Measurements from ENCODE around the gene C3orf52. TPM values are rescaled to one million over a fixed set of nuclear protein-coding genes. Genes with fewer than 3 reads are reported as not detected.

The C3orf52 gene
- total RNA-seq, 1 experiment from 2014 or later: 14.3 TPM

DNA sequence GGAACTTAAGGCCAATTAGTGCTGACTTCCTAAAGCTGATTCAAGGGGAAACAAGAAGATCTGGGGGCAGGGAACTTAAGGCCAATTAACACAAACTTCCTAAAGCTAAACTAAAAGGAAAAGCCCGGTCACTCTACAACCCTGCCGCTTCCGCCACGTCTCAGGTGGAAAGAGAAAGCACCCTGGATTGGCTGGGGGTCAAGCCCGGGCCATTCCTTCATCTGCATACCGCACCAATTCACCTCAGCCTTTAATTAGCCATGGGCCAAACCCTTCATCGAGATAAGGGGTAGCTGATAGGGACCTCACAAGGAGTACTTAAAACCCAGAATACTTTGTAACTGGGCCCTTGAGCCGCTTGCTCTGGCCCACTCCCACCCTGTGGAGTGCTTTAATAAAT lies 37.3 kb upstream of the C3orf52 start (continued):
- no peak for TF ChIP-seq GRHL2 (CRISPR knock-in tag; IDR thresholded peaks at IDR 0.05; ENCODE audit: insufficient replicate concordance, severe bottlenecking)
- TF ChIP-seq ZNF396 (CRISPR knock-in tag; IDR thresholded peaks at IDR 0.05; ENCODE audit: borderline replicate concordance): no peak
- no peak for TF ChIP-seq SMAD3 (CRISPR knock-in tag; IDR thresholded peaks at IDR 0.05; ENCODE audit: borderline replicate concordance)
- TF ChIP-seq NFE2L1 (CRISPR knock-in tag; IDR thresholded peaks at IDR 0.05): no peak
- no peak for TF ChIP-seq TP53 (CRISPR knock-in tag; IDR thresholded peaks at IDR 0.05)

DNA sequence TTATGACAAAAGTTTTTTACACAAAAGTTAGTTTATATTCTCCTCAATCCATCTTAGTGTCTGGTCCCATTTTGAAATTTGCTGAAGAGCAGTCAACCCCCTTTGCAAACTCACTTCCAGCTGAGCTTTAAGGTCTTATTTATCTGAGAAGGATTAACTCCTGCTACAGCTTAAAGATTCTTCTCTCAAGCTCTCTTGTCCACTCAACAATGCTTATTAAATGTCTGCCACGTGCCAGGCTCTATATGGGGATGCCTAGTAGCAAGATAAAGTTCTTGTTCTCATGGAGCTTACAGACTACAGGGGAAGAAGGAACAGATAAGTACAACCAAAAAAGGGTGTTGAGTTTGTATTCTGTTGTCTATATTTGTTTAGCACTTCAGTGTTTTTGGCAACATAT lies 33.0 kb upstream of the C3orf52 start:
- Mint-ChIP-seq H3K36me3 (no peaks in the 10 kb centered on the region), H3K27ac (no peak overlapping the region), H3K9me3 (no peaks in the 10 kb centered on the region), H3K4me3 (no peak overlapping the region), H3K4me1 (peaks cover 36% of the 10 kb centered on the region), H3K27me3 (ENCODE audit: low read depth) (peaks cover 2% of the 10 kb centered on the region)
- ATAC-seq: no peak
- POLR2A ChIA-PET: interaction anchor here (0.7 kb wide), 1 partner anchor 451 kb away, joined by 3 read pairs; no protein-coding TSS in a partner anchor
- DNase-seq (ENCODE audit: low spot score): no peak
- CTCF ChIA-PET: interaction anchor here (0.7 to 3.2 kb wide), 6 partner anchors 10 to 85 kb away, joined by 3 to 13 read pairs (median 5); no protein-coding TSS in a partner anchor
- TF ChIP-seq, protein P1, sequence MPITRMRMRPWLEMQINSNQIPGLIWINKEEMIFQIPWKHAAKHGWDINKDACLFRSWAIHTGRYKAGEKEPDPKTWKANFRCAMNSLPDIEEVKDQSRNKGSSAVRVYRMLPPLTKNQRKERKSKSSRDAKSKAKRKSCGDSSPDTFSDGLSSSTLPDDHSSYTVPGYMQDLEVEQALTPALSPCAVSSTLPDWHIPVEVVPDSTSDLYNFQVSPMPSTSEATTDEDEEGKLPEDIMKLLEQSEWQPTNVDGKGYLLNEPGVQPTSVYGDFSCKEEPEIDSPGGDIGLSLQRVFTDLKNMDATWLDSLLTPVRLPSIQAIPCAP (CRISPR knock-in tag; IDR thresholded peaks at IDR 0.05): no peak
- TF ChIP-seq, protein P2, sequence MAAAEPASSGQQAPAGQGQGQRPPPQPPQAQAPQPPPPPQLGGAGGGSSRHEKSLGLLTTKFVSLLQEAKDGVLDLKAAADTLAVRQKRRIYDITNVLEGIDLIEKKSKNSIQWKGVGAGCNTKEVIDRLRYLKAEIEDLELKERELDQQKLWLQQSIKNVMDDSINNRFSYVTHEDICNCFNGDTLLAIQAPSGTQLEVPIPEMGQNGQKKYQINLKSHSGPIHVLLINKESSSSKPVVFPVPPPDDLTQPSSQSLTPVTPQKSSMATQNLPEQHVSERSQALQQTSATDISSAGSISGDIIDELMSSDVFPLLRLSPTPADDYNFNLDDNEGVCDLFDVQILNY (CRISPR knock-in tag; IDR thresholded peaks at IDR 0.05): no peak
- no peak for TF ChIP-seq KAT7 (CRISPR knock-in tag; IDR thresholded peaks at IDR 0.05; ENCODE audit: borderline replicate concordance)
- TF ChIP-seq NR1H2 (CRISPR knock-in tag; IDR thresholded peaks at IDR 0.05): no peak
- TF ChIP-seq, protein P3, sequence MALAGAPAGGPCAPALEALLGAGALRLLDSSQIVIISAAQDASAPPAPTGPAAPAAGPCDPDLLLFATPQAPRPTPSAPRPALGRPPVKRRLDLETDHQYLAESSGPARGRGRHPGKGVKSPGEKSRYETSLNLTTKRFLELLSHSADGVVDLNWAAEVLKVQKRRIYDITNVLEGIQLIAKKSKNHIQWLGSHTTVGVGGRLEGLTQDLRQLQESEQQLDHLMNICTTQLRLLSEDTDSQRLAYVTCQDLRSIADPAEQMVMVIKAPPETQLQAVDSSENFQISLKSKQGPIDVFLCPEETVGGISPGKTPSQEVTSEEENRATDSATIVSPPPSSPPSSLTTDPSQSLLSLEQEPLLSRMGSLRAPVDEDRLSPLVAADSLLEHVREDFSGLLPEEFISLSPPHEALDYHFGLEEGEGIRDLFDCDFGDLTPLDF (CRISPR knock-in tag; IDR thresholded peaks at IDR 0.05): no peak
- TF ChIP-seq HMGA2 (CRISPR knock-in tag; IDR thresholded peaks at IDR 0.05): no peak
- TF ChIP-seq NR3C1 (CRISPR knock-in tag; conservative IDR thresholded peaks at IDR 0.05; ENCODE audit: low read depth): no peak
- TF ChIP-seq, protein P4, sequence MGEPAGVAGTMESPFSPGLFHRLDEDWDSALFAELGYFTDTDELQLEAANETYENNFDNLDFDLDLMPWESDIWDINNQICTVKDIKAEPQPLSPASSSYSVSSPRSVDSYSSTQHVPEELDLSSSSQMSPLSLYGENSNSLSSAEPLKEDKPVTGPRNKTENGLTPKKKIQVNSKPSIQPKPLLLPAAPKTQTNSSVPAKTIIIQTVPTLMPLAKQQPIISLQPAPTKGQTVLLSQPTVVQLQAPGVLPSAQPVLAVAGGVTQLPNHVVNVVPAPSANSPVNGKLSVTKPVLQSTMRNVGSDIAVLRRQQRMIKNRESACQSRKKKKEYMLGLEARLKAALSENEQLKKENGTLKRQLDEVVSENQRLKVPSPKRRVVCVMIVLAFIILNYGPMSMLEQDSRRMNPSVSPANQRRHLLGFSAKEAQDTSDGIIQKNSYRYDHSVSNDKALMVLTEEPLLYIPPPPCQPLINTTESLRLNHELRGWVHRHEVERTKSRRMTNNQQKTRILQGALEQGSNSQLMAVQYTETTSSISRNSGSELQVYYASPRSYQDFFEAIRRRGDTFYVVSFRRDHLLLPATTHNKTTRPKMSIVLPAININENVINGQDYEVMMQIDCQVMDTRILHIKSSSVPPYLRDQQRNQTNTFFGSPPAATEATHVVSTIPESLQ (CRISPR knock-in tag; IDR thresholded peaks at IDR 0.05): no peak
- no peak for TF ChIP-seq FOXK1 (CRISPR knock-in tag; IDR thresholded peaks at IDR 0.05)
- TF ChIP-seq GABPB1 (CRISPR knock-in tag; IDR thresholded peaks at IDR 0.05): no peak
- TF ChIP-seq, protein P5, sequence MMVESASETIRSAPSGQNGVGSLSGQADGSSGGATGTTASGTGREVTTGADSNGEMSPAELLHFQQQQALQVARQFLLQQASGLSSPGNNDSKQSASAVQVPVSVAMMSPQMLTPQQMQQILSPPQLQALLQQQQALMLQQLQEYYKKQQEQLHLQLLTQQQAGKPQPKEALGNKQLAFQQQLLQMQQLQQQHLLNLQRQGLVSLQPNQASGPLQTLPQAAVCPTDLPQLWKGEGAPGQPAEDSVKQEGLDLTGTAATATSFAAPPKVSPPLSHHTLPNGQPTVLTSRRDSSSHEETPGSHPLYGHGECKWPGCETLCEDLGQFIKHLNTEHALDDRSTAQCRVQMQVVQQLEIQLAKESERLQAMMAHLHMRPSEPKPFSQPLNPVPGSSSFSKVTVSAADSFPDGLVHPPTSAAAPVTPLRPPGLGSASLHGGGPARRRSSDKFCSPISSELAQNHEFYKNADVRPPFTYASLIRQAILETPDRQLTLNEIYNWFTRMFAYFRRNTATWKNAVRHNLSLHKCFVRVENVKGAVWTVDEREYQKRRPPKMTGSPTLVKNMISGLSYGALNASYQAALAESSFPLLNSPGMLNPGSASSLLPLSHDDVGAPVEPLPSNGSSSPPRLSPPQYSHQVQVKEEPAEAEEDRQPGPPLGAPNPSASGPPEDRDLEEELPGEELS (CRISPR knock-in tag; IDR thresholded peaks at IDR 0.05): no peak
- no peak for TF ChIP-seq ZNF121 (CRISPR knock-in tag; IDR thresholded peaks at IDR 0.05)
- TF ChIP-seq, protein P6, sequence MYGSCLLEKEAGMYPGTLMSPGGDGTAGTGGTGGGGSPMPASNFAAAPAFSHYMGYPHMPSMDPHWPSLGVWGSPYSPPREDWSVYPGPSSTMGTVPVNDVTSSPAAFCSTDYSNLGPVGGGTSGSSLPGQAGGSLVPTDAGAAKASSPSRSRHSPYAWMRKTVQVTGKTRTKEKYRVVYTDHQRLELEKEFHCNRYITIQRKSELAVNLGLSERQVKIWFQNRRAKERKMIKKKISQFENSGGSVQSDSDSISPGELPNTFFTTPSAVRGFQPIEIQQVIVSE (CRISPR knock-in tag; IDR thresholded peaks at IDR 0.05; ENCODE audit: borderline replicate concordance): no peak
- TF ChIP-seq, protein P7, sequence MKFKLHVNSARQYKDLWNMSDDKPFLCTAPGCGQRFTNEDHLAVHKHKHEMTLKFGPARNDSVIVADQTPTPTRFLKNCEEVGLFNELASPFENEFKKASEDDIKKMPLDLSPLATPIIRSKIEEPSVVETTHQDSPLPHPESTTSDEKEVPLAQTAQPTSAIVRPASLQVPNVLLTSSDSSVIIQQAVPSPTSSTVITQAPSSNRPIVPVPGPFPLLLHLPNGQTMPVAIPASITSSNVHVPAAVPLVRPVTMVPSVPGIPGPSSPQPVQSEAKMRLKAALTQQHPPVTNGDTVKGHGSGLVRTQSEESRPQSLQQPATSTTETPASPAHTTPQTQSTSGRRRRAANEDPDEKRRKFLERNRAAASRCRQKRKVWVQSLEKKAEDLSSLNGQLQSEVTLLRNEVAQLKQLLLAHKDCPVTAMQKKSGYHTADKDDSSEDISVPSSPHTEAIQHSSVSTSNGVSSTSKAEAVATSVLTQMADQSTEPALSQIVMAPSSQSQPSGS (CRISPR knock-in tag; IDR thresholded peaks at IDR 0.05; ENCODE audit: borderline replicate concordance, low read depth): no peak
- TF ChIP-seq, protein P8, sequence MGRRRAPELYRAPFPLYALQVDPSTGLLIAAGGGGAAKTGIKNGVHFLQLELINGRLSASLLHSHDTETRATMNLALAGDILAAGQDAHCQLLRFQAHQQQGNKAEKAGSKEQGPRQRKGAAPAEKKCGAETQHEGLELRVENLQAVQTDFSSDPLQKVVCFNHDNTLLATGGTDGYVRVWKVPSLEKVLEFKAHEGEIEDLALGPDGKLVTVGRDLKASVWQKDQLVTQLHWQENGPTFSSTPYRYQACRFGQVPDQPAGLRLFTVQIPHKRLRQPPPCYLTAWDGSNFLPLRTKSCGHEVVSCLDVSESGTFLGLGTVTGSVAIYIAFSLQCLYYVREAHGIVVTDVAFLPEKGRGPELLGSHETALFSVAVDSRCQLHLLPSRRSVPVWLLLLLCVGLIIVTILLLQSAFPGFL (CRISPR knock-in tag; IDR thresholded peaks at IDR 0.05; ENCODE audit: borderline replicate concordance): no peak
- TF ChIP-seq, protein P9, sequence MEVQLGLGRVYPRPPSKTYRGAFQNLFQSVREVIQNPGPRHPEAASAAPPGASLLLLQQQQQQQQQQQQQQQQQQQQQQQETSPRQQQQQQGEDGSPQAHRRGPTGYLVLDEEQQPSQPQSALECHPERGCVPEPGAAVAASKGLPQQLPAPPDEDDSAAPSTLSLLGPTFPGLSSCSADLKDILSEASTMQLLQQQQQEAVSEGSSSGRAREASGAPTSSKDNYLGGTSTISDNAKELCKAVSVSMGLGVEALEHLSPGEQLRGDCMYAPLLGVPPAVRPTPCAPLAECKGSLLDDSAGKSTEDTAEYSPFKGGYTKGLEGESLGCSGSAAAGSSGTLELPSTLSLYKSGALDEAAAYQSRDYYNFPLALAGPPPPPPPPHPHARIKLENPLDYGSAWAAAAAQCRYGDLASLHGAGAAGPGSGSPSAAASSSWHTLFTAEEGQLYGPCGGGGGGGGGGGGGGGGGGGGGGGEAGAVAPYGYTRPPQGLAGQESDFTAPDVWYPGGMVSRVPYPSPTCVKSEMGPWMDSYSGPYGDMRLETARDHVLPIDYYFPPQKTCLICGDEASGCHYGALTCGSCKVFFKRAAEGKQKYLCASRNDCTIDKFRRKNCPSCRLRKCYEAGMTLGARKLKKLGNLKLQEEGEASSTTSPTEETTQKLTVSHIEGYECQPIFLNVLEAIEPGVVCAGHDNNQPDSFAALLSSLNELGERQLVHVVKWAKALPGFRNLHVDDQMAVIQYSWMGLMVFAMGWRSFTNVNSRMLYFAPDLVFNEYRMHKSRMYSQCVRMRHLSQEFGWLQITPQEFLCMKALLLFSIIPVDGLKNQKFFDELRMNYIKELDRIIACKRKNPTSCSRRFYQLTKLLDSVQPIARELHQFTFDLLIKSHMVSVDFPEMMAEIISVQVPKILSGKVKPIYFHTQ (CRISPR knock-in tag; IDR thresholded peaks at IDR 0.05): no peak
- no peak for TF ChIP-seq TEAD4 (CRISPR knock-in tag; IDR thresholded peaks at IDR 0.05)
- TF ChIP-seq ESRRA (CRISPR knock-in tag; IDR thresholded peaks at IDR 0.05; ENCODE audit: borderline replicate concordance): no peak
- no peak for TF ChIP-seq CREB1 (CRISPR knock-in tag; IDR thresholded peaks at IDR 0.05)

Data from WTC11 (cell line).